ENCODE results near the gene SUGCT. TPM values are rescaled to one million over a fixed set of nuclear protein-coding genes. Genes with fewer than 3 reads are reported as not detected.

The SUGCT gene
- total RNA-seq, 1 experiment from 2014 or later = 5.4 TPM

- Histone ChIP-seq H3K18ac (ENCODE audit: insufficient read length, low read depth, low read length) (no peak overlapping the region), H3K56ac (ENCODE audit: insufficient read length, low read depth, low read length) (no peak overlapping the region), H3K4ac (ENCODE audit: low read depth, low read length) (no peak overlapping the region), H4K8ac (replicated peaks; ENCODE audit: insufficient read length, low read depth, low read length) (no peak overlapping the region), H3K9me3 (ENCODE audit: control insufficient read depth, low read depth, low read length) (no peaks in the 10 kb centered on the region), H2AK5ac (ENCODE audit: insufficient read length, low read length) (no peak overlapping the region), H3K79me2 (ENCODE audit: insufficient read depth, low read length) (no peaks in the 10 kb centered on the region), H2BK5ac (ENCODE audit: insufficient read length, low read length) (no peak overlapping the region), H3K23ac (ENCODE audit: insufficient read length, low read depth, low read length) (no peak overlapping the region), H3K27me3 (ENCODE audit: insufficient read depth, low read length) (no peaks in the 10 kb centered on the region), H3T11ph (ENCODE audit: low read length) (no peak overlapping the region), H4K5ac (ENCODE audit: insufficient read length, low read depth, low read length) (no peak overlapping the region), H3K4me1 (ENCODE audit: insufficient read depth, low read length) (no peaks in the 10 kb centered on the region), H2BK15ac (ENCODE audit: low read depth, low read length) (no peak overlapping the region), H3K14ac (ENCODE audit: insufficient read depth, low read length) (no peak overlapping the region), H3K27ac (ENCODE audit: insufficient read length, low read depth, low read length) (no peak overlapping the region), H3K79me1 (ENCODE audit: insufficient read depth, low read depth, low read length, poor library complexity, severe bottlenecking) (no peaks in the 10 kb centered on the region), H2BK120ac (ENCODE audit: low read depth, low read length, poor library complexity, severe bottlenecking) (no peak overlapping the region), H4K91ac (ENCODE audit: insufficient read length, low read depth, low read length) (no peak overlapping the region), H2BK12ac (ENCODE audit: insufficient read length, low read depth, low read length) (no peak overlapping the region), H2BK20ac (ENCODE audit: low read depth, low read length, poor library complexity, severe bottlenecking) (no peak overlapping the region), H4K20me1 (ENCODE audit: control insufficient read depth, insufficient read depth, insufficient read length) (no peaks in the 10 kb centered on the region), H2AFZ (ENCODE audit: low read length) (no peak overlapping the region), H3K23me2 (ENCODE audit: insufficient read length, low read depth, low read length, poor library complexity, severe bottlenecking) (no peaks in the 10 kb centered on the region), H3K4me2 (ENCODE audit: insufficient read depth, insufficient read length, low read length) (no peak overlapping the region), H3K9ac (ENCODE audit: extremely low read depth, insufficient read length, low read length) (no peak overlapping the region)
- Mint-ChIP-seq H3K4me3 (no peak overlapping the region), H3K4me1 (no peaks in the 10 kb centered on the region), H3K27ac (no peak overlapping the region), H3K9me3 (no peaks in the 10 kb centered on the region), H3K36me3 (ENCODE audit: insufficient read depth in 1 of 3, low read depth in 3 of 3) (no peaks in the 10 kb centered on the region), H3K27me3 (ENCODE audit: low read depth) (no peaks in the 10 kb centered on the region)
- no CpG with 5 or more reads among the region's 5 CpGs for WGBS (ENCODE audit: extremely low coverage, insufficient read length, low lambda C conversion rate)
- no peak for DNase-seq
- TF ChIP-seq CTCF (conservative IDR thresholded peaks at IDR 0.05) = no peak
Observed at GRCh38 chr7:40346554-40346953, 211.7 kb downstream of the SUGCT start.
